GM21737 (cell line): ENCODE data around the gene PPP1R3E.
"Not testable (repeated sequence)": the region's sequence is repeated elsewhere in the genome, so short reads cannot be mapped to it uniquely, and the experiment has no call there.

Experiments
- ATAC-seq: cut with Tn5 transposase; IDR thresholded peaks from one replicate; pipeline ENCODE4 v1.9.1; 2021; ENCODE audit warnings: mild to moderate bottlenecking, moderate library complexity; ENCODE audit not compliant: unreplicated experiment

The PPP1R3E gene

DNA sequence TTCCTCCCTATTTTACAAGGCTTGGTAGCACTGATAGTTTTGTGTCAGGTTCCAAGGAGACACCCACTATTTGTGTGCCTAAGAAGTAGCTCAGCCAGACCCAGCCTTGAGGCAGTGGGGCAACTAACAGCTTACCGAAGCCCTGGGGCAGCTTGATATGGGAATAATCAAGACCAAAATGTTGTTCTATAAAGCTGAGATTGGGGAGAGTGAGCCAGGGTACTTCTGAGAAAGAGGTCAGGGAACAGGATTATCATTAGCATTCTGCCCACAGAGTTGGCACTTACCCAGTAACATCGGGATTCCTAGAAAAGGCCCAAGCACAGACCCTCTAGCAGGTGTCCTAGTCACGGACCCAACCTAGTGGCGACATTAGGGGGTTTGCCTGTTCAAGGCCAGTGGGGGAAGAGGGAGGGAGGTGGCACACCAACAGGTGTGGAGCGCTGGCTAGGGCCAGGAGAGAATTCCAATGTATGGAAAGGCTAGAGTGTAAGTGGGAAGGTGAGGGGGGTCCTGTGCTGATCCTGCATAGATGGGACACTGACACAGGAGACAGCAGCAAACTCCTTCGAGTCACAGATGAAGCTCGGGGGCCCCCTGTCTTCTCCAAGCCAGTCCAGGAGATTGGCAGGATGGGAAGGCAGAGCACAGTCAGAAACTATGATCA, 4.9 kb downstream of the PPP1R3E start:
- ATAC-seq: no peak

- ATAC-seq: no peak
Measured at GRCh38 chr14:23297096-23297495, 5.6 kb downstream of the PPP1R3E start.

DNA sequence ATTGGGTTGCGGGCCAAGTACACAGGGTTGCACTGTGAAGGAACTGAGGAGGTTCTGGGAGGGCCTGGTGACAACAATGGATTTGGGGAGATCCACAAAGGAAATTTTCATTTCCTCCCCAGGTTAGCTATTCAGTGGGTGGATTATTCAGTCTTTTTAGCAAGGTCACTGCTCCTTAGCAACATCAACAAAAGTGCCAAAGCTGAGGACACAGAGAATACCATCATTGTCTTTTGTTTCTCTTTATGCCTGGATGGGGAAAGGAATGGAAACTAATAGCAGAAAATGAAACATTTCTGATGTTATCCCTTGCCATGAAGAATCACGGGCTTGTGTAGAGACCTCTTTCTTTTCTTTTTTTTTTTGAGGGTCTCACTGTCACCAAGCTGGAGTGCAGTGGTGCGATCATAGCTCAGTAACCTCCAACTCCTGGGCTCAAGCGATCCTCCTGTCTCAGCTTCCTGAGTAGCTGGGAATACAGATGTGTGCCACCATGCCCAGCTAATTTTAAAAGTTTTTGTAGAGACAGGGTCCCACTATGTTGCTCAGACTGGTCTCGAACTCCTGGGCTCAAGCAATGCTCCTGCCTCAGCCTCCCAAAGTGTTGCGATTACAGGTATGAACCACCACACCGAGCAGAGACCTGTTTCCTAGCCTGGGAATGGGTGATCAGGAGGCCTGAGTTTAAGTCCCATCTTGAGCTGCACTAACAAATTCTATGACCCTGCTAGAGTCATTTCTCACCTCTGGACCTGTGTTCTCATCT, 6.5 kb downstream of the PPP1R3E start:
- no peak for ATAC-seq

GRCh38 chr14:23294734-23295561, 7.7 kb downstream of the PPP1R3E start:
- no peak for ATAC-seq

- ATAC-seq: no peak
Measured at GRCh38 chr14:23286902-23287479, 15.7 kb downstream of the PPP1R3E start.

DNA sequence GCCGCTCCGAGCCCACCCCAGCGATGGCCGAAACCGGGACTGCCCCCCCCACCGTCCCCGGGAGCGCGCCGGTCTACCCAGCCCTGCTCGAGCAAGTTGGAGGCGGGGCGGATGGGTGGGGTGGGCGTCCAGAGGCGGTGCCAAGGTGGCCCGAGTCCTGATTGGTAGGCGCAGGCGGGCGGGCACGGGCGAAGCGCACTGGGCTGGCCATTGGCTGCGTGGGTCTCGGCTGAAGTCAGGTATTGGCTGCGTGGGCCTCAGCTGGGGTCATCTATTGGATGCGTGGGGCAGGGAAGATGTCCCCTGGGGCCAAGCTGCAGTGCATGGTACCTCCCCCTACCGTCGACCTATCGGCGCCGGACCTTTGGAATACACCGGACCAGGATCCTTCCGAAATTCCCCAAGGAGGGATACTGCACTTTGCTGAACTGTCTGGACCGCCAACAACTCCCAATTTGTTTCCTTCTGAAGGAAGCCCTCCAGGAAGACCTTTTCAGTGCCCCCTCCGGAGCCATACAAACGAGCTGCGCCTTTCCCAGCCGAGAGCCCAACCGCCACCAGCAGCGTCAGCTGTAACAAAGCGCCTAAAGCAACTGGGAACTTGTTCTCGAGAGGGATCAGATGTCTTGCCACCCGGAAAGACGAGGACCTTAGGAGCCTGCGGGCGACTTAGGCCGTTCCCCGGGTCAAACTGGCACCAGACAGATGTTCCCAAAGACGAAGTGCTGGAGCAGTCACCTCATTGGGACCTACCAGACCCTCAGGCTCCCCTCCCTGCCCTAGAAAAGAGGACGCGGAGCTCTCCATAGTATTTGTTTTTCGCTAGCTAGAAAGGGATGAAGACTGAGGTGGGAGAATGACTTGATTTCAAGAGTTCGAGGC, 16.4 kb downstream of the PPP1R3E start, which contains the start of gene HOMEZ:
Gene HOMEZ, minus strand, starts transcription at position 113 of the 882 bp plus-strand sequence. CDS start 180 bp downstream, outside the sequence.
- ATAC-seq: peak; percentile 97

DNA sequence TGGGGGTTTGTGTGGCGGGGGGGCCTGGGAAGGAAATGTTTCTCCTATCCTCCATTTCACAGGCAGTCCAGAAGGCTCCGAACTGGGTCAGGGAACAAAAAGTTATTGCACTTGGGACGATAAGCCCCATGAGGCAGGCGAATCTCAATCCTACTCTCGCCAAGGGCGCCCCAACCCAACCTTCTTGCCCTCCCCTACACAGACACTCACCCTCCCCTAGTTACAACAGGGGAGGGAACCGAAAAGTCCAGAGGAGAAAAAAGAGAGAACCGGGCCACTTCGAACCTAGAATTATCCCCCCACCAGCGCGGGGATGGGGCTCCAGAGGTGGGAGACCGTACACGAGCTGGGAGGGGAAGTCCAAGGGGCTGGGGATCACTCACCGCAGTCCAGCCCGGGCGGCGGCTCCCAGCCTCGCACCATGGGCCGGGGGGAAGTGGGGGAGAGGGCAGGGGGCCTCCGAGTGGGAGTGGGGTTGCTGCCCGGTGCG, 17.1 kb downstream of the PPP1R3E start:
- ATAC-seq: peak; percentile 19

DNA sequence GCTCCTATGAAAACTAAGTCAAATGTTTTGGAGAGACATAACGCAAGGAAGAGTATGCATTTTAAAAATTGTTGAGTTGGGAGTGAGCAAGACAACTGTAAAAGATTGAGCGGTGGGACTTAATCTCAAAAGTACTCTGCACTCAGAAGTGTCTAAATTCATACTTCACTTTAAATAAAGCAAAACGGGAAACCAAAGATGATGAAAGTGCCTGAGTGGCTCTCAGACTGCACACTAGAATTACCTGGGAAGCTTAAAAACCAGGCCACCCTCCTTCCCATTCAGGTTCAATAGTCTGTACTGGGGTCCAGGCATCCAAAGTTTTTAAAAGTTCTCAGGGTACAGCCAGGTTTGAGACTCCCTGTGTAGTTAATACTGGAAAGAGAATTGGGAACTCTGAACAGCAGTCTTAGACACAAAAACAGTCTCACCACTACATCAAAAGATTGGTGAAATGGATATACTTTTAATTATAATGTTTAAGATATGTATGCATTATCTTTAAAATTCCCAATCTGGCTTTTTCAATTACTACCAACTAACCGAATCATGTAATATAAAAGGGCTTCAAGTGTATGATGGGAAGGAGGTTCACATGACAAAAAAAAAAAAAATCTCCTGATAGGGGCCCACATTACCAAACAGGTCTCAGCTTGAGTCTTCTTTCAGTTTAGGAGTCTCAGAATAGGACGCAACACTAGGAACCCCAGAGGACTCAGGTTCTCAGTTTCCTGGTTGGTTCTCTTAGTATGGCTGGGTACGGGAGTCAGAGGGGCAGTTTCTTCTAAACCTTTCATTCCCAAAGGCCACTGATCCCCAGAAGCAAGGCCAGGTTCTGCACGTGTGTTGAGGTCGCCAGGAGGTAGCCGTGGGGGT, 17.8 kb downstream of the PPP1R3E start:
- no peak for ATAC-seq

DNA sequence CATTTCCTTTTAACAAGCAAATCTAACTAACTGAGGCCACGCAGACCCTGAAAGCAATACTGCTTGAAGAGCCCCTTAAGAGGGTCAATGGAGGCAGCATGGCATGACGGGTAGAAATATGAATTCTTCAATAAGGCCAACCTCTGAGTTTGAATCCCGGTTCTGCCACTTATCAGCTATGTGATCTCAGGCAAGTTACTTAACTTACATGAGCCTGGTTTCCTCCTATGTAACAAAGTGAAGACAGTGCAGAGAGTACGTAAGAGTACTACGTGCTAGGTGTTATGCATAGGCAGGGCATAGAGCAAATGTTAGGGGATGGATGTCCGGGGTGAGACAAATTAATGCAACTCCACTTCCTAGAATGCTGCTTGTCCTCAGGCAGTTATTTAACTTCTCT, 21.4 kb downstream of the PPP1R3E start:
- no peak for ATAC-seq

GRCh38 chr14:23277928-23278327, 24.7 kb downstream of the PPP1R3E start:
- ATAC-seq: not testable (repeated sequence)

DNA sequence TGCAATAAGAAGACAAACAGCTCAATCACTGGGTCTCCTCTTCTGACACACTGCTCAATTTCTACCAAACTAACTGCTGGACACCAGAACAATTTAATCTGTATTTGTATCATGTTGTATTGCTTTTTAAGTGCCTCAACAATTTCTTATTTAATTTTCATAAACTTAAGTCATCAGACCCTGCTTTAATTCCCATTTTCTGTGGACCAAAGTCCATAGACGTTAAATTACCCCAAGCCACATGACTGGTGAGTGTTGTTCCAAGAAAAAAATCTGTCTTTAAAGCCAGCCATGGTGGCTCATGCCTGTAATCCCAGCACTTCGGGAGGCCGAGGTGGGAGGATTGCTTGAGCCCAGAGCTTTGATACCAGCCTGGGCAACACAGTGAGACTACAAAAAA, 25.5 kb downstream of the PPP1R3E start:
- no peak for ATAC-seq

GRCh38 chr14:23275412-23275811, 27.2 kb downstream of the PPP1R3E start:
- ATAC-seq: no peak

GRCh38 chr14:23269193-23269592, 33.5 kb downstream of the PPP1R3E start:
- no peak for ATAC-seq

- not testable (repeated sequence) for ATAC-seq
Measured at GRCh38 chr14:23260849-23261248, 41.8 kb downstream of the PPP1R3E start.

- no peak for ATAC-seq
Measured at GRCh38 chr14:23259426-23259825, 43.2 kb downstream of the PPP1R3E start.

DNA sequence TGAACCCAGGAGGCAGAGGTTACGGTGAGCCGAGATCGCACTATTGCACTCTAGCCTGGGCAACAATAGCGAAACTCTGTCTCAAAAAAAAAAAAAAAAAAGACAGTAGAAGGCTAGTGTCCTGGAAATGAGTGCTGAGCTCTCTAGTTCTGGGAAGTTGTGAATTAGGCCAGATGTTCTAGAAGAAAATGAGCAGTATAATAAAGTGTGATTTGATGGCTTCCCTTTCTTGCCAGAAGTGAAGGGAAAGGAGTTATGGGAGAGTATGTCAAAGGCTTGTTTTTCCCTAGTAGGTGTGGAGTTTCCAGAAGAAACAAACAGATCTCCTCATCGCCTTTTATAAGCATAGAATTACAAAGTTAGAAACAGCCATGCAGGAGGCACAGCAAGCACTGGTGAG, 44.4 kb downstream of the PPP1R3E start:
- no peak for ATAC-seq

- no peak for ATAC-seq
Measured at GRCh38 chr14:23252420-23253333, 50.0 kb downstream of the PPP1R3E start.

- ATAC-seq: no peak
Measured at GRCh38 chr14:23252006-23252405, 50.7 kb downstream of the PPP1R3E start.
